ENCODE results near the gene RSPO1.
"Not testable (repeated sequence)": the region's sequence is repeated elsewhere in the genome, so short reads cannot be mapped to it uniquely, and the experiment has no call there.

The RSPO1 gene

GRCh38 chr1:37634244-37634991 is at the start of gene RSPO1:
Gene RSPO1, minus strand, starts transcription at chr1:37634892. Its CDS starts 5,231 bp downstream, at chr1:37629661.
- H3K4me3 ChIP-seq (ENCODE audit: low read depth, low read length) = peak within 1 kb of the TSS; percentile 20

- not testable (repeated sequence) for H3K4me3 ChIP-seq (ENCODE audit: low read depth, low read length)
These were observed 49.5 kb upstream of the RSPO1 start for GRCh38 chr1:37684182-37684581.

- no peak overlapping the region for H3K4me3 ChIP-seq (ENCODE audit: low read depth, low read length)
These were observed 47.8 kb upstream of the RSPO1 start for GRCh38 chr1:37682334-37682987.

GRCh38 chr1:37680933-37681332 is 46.2 kb upstream of the RSPO1 start:
- no peak overlapping the region for H3K4me3 ChIP-seq (ENCODE audit: low read depth, low read length)

- no peak overlapping the region for H3K4me3 ChIP-seq (ENCODE audit: low read depth, low read length)
These were observed 43.1 kb upstream of the RSPO1 start for GRCh38 chr1:37677808-37678207.

- no peak overlapping the region for H3K4me3 ChIP-seq (ENCODE audit: low read depth, low read length)
These were observed 42.4 kb upstream of the RSPO1 start for GRCh38 chr1:37677143-37677439.

GRCh38 chr1:37676281-37677142 is 41.8 kb upstream of the RSPO1 start:
- H3K4me3 ChIP-seq (ENCODE audit: low read depth, low read length) = no peak overlapping the region

GRCh38 chr1:37673920-37674319 is 39.2 kb upstream of the RSPO1 start:
- H3K4me3 ChIP-seq (ENCODE audit: low read depth, low read length) = no peak overlapping the region

- no peak overlapping the region for H3K4me3 ChIP-seq (ENCODE audit: low read depth, low read length)
These were observed 37.6 kb upstream of the RSPO1 start for GRCh38 chr1:37672136-37672870.

- no peak overlapping the region for H3K4me3 ChIP-seq (ENCODE audit: low read depth, low read length)
These were observed 36.6 kb upstream of the RSPO1 start for GRCh38 chr1:37671261-37671660.

GRCh38 chr1:37670133-37670532 is 35.4 kb upstream of the RSPO1 start:
- H3K4me3 ChIP-seq (ENCODE audit: low read depth, low read length) = no peak overlapping the region

- H3K4me3 ChIP-seq (ENCODE audit: low read depth, low read length) = no peak overlapping the region
These were observed 32.5 kb upstream of the RSPO1 start for GRCh38 chr1:37667023-37667671.

- H3K4me3 ChIP-seq (ENCODE audit: low read depth, low read length) = no peak overlapping the region
These were observed 31.7 kb upstream of the RSPO1 start for GRCh38 chr1:37666241-37666867.

GRCh38 chr1:37663426-37664000 is 28.8 kb upstream of the RSPO1 start:
- no peak overlapping the region for H3K4me3 ChIP-seq (ENCODE audit: low read depth, low read length)

- H3K4me3 ChIP-seq (ENCODE audit: low read depth, low read length) = no peak overlapping the region
These were observed 27.5 kb upstream of the RSPO1 start for GRCh38 chr1:37662031-37662755.

GRCh38 chr1:37661401-37661800 is 26.7 kb upstream of the RSPO1 start:
- no peak overlapping the region for H3K4me3 ChIP-seq (ENCODE audit: low read depth, low read length)

GRCh38 chr1:37660664-37661063 is 26.0 kb upstream of the RSPO1 start:
- no peak overlapping the region for H3K4me3 ChIP-seq (ENCODE audit: low read depth, low read length)

- H3K4me3 ChIP-seq (ENCODE audit: low read depth, low read length) = no peak overlapping the region
These were observed 23.8 kb upstream of the RSPO1 start for GRCh38 chr1:37658486-37658885.

Data from iPS-11a (cell line).